Epithelial cell of prostate (primary cell): Measurements from ENCODE around the gene AGAP5.
"Not testable (repeated sequence)": the region's sequence is repeated elsewhere in the genome, so short reads cannot be mapped to it uniquely, and the experiment has no call there.

Experiments used
- DNase-seq: peaks from one replicate; pipeline ENCODE4 v3.0.0-alpha.2; 2011; ENCODE audit warnings: low read depth, low spot score
- H3K27ac ChIP-seq: fragments of 450-650 bp; 2 replicates; pipeline ENCODE4 v1.5.1; 2017; ENCODE audit warnings: mild to moderate bottlenecking

Gene AGAP5

DNA sequence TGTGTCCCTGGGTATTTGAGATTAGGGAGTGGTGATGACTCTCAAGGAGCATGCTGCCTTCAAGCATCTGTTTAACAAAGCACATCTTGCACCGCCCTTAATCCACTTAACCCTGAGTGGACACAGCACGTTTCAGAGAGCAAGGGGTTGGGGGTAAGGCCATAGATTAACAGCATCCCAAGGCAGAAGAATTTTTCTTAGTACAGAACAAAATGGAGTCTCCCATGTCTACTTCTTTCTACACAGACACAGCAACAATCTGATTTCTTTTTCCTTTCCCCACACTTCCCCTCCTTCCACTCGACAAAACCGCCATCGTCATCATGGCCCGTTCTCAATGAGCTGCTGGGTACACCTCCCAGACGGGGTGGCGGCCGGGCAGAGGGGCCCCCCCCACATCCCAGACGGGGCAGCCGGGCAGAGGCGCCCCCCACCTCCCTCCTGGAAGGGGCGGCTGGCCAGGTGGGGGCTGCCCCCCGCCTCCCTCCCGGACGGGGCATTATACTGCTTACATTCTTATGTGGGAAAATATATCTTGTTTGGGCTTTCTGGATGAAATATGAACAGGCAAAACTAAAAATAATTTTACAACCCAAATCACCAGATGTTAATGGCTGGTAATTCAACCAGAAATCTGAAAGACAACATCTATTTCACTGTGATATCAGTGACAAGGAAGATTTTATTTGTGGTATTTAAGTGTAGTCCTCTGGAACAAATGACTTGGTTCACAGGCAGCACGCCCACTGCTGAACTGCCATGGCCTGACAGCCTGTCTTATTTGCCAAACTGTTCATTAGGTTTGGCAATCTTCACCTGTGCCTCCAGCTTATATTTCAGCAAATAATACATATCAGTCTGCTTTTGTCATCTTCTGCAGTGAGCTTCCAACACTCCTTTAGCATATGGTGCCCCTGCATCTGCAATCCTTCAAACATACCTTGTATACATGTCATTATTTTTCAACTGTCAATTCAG lies 17.6 kb upstream of the AGAP5 start:
- DNase-seq, H3K27ac ChIP-seq: not testable (repeated sequence)

DNA sequence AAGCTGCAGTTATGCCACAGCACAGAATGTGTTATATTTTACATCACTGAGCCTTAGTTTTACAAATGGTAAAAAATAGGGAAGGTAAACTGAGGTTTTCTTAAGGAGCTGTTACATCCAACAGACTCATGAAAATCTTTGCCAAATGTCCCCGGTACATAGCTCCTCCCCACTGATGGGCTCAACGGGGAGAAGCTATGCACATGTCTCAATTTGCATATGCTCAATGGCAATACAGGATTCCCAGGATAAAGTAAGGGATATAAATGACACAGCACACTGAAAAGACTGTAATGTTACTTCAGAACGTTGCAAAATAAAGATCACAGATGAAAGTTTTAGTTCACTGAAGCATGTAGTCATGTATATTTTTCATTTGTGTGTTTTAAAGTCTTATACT lies 16.6 kb upstream of the AGAP5 start:
- DNase-seq, H3K27ac ChIP-seq: not testable (repeated sequence)

DNA sequence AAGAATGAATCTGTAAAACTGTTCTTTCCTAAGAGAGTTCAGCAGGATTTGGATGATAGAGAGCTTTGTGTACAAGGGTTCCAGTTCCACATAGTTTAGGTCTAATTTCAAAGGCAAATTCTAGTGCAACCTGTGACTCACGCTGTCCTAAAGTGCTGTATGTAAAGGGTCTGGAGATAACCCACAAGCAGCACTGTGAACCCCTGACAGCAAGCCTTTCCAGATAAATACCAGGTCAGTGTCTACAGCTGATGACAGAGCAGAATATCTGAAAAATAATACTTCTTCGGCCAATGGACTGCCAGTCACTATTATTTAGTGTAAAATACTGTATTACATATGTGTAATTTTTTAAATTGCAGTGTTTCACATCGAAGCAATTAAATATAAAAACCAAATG lies 16.0 kb upstream of the AGAP5 start:
- not testable (repeated sequence) for DNase-seq, H3K27ac ChIP-seq

DNA sequence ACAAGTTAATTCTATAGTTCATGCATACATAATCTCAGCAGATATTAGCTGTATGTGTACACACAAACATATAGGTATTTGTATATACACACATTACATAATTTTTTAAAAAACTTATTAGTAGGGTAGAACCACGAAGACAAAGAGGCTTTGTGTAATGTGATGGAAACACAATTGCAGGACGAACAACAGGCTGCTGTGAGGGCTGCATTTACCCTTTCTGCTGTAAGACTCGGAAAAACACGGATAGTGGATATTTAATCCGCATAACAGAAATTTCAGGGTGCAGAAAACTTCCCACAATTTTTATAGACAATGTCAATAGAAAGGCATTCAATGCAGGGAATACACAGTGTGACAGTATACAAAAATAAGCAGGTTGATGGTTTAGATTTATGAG lies 13.8 kb upstream of the AGAP5 start:
- H3K27ac ChIP-seq: not testable (repeated sequence)

DNA sequence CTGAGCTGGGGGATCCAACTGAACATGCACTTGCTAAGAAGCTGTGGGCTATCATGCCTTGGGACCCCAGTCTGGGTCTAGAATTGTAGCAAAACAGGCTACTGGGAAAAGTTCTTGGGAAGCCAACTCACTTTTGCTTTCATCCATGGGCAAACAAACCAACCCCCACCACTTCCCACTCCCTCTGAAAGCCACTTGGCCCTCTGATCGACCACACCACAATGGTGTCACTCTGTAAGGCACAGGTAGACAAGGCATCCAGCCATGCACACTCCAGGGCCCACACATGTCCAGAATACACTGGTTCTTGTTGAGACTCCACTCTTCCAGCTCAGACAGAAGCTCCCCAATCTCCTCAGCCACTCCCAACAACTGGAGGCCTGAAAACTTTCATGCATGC lies 10.2 kb upstream of the AGAP5 start:
- DNase-seq, H3K27ac ChIP-seq: not testable (repeated sequence)

More for the DNA sequence above, 13.8 kb upstream of the AGAP5 start:
- not testable (repeated sequence) for DNase-seq

DNA sequence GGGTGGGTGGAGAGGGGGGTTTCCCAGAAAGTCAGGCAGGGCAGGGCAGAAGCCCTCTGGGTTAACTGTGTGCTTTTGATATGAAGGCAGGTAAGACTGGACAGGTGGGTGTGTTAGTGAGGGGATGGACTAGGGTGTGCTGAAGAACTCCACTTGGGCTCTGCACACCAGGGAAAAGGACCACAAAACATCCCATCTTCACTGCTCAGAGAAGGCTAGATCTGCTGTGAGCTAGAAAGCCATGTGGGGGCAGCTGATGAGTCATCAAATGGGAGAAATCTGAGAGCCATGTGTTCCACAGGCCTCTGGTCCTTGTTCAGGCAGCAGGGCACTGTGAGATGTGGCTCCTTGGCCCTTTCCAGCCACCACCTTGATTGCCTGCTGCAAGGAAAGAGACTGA lies 9.7 kb upstream of the AGAP5 start:
- not testable (repeated sequence) for H3K27ac ChIP-seq, DNase-seq

DNA sequence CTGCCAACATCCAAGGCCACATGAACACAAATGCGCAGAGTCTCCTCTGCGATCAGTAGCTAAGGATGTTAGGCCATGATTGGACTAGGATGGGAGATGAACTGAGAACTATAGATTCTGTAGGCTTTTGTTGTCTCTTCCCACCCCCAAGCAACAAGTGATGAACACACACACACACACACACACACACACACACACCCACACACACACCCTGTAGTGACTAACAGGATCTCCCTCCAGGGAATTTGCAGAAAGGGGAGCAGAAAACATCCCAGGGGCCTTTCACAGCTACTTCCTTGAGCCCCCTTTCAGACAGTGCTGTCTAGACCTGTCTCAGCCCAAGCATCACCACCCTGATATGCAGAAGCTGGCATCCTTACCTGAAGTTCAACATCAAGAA lies 8.6 kb upstream of the AGAP5 start:
- DNase-seq, H3K27ac ChIP-seq: not testable (repeated sequence)

DNA sequence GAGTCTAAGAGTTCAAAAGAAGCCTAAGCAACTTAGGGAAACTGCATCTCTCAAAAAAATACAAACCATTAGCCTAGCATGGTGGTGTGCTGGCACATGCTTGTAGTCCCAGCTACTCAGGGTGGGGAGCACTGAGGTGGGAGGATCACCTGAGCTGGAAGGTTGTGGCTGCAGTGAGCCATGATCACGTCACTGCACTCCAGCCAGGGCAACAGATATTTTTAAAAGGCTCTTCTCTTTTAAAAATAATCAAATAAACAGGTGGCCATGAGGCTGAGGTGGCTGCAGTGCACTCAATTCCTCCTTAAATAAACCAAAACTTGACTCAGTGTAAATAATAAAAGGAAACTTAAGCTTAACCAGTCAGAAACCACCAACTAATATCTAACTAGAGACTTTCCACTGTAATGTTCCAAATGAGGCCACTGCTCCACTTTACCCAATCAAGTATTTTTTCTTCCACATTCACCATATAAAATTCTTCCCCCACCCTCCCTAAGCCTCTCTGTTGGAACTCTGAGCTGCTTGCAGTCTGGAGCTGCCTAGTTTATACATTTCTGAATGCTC lies 7.7 kb upstream of the AGAP5 start:
- DNase-seq, H3K27ac ChIP-seq: not testable (repeated sequence)

DNA sequence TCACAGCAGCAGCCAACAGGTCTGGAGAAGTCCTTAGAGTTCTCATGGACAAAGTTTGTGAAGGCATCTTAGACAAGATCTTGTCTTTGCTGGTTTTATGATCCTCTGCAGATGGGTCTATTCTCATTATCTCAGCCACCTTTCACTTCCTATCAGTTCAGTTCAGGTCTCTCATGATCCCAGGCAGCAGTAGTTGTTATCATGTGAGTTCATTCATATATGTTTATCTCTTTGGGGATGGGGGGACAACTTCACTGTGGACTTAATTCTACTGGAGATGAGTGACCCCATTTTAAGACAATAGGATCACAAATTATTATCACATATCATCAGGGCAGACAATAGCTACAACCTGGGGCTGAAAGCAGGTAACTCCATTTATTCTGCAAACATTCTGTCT lies 6.0 kb upstream of the AGAP5 start:
- H3K27ac ChIP-seq, DNase-seq: not testable (repeated sequence)

DNA sequence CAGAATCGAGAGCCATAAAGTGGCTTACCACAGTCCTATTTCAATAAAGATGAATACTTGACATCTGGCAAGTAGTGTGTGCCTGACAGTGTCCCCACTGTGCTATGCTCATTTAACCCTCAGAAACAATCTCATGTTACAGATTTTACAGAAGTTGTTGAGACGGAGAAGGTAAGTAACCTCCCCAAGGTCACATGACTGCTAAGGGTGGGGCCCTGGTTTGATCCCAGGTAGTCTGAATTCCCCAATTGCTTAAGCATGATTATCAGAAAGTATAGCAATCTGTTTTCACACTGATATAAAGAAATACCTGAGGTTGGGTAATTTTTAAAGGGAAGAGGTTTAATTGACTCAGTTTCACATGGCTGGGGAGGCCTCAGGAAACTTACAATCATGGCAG lies 910 bp upstream of the AGAP5 start:
- not testable (repeated sequence) for H3K27ac ChIP-seq, DNase-seq

DNA sequence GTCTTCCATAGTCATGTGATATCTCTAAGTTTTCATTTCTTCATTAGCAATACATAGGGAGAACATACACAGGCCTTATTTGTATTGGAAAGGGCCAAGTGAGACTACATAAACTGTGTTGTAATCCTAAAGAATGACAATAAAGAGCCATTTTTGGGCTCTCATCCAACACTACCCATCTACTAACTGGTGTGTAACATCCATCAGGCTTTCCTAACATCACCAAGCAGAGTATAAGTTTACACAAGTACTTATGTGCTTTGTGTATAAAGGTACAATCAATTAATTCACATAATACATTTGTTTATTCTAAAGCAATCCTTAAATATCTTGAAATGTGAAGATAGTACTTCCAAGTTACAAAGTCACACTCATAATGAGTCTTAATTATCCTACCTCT lies 2.6 kb downstream of the AGAP5 start:
- H3K27ac ChIP-seq, DNase-seq: not testable (repeated sequence)

DNA sequence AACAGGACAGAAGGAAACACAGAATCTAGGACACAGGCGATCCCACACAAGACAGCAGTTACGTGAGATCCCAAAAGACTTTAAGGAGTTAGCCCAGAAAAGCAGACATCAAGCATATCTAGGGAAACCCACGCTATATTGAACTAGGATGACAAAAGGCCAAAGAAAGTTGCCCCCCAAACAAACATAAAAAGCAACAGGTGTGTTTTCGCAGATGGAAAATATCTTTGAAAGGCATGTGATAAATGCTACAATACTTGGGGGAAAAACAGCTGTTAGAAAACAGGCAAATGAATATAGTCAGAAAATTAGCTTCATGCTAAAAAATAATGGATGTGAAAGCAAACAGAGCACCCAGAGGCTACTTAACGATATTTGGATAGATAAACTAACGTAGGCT lies 7.2 kb downstream of the AGAP5 start:
- not testable (repeated sequence) for DNase-seq

DNA sequence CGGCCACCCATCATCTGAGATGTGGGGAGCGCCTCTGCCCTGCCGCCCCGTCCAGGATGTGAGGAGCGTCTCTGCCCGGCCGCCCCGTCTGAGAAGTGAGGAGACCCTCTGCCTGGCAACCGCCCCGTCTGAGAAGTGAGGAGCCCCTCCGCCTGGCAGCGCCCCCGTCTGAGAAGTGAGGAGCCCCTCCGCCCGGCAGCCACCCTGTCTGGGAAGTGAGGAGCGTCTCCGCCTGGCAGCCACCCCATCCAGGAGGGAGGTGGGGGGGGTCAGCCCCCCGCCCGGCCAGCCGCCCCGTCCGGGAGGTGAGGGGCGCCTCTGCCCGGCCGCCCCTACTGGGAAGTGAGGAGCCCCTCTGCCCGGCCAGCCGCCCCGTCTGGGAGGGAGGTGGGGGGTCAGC lies 8.3 kb downstream of the AGAP5 start:
- not testable (repeated sequence) for DNase-seq, H3K27ac ChIP-seq

More for the DNA sequence above, 7.2 kb downstream of the AGAP5 start:
- not testable (repeated sequence) for H3K27ac ChIP-seq

DNA sequence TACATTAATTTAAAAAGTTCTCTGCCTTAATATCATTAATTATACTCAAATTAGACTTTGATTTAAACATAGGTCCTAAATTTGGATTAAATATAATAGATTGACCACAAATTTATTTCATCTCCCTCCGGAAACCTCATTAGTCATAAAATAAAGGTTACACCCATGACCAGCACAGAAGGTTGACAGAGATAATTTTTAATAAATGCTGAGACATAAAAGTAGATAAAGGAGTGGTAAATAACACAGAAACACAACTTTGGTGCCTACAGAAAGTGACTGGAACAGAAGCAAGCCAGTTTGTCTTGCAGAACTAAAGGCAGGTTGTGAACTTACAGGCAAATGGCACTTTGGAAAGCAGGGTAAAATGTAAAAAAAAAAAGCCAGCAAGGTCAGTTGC lies 10.3 kb downstream of the AGAP5 start:
- not testable (repeated sequence) for H3K27ac ChIP-seq, DNase-seq

DNA sequence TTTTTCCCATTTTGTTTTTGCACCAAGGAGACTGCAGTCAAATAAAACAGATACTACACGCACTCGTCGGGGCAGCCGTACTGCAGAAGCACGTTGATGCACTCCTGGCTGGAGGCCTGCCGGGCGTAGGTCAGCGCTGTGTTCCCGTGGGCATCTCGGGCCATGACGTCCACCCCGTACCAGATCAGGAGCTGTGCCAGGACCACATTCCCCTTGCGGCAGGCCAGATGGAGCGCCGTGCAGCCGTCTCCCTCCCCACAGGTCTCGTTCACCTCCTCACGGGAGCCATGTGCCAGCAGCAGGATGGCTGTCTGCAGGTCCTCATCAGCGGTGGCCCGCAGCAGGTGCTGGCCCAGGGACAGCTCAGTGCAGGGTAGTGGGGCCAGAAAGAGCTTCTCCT lies 23.4 kb downstream of the AGAP5 start:
- not testable (repeated sequence) for H3K27ac ChIP-seq, DNase-seq

DNA sequence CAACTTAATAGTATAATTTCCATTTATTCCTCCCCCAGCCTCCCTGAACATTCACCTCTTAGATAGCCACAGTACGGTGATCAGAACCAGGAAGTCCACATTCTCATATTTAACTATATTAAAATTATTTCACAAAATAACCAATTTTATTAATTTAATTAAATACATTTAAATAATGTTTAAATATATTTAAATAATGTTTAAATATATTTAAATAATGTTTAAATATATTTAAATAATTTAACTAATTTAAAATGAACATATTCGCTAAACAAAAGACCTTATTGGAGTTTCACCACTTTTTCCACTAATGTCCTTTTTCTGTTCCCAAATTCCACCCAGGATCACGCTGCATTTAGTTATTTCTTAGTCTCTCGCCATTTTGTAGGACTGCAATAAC lies 29.5 kb downstream of the AGAP5 start:
- DNase-seq, H3K27ac ChIP-seq: not testable (repeated sequence)

DNA sequence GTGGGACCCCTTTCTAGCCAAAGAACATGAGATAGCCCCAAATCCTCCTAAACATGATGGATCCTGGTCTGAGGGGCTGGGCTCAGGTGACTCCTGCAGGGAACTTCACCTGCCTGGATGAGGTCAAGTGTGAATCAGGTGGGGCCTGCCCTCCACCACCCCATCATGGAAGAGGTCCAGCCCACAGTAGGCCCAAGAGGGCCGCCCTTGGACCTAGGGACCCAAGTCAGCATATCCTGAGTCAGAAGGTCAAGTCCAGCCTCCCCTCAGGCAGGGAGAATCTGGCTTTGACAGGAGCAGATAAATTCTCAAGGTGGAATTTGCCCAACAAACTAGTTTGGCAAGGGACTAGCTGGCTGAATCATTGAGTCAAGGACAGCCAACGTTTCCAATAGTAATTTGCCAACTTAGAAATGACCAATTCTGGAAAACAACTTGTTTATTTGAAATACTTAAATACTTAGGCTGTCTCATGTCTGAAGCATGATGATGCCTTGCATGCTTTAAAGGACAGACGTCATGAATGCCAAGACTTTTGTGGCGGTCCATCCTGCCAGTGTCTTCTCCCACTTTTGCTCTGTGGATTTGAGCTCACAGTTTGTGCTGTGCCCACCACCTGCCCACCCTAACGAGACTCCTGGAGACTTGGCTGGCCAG lies 31.6 kb downstream of the AGAP5 start:
- not testable (repeated sequence) for DNase-seq, H3K27ac ChIP-seq

DNA sequence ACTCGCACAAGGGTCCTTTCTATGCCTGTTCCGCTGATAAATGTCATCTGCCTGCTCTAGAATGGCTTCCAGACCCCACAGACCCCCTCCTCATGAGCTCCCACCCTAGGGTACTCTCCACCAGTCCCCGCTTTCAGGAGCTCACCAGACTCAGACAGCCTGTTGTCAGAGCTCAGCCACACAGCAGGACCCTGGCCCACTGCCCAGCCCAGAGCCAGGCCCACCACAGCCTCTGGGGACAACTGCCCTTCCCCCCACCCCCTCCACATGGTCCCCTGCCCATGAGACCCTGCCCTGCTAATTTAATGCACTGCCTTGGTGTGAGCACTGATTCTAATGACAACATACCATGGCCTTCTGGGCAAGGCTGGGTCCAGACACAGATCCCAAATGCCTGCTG lies 32.3 kb downstream of the AGAP5 start:
- not testable (repeated sequence) for DNase-seq, H3K27ac ChIP-seq

DNA sequence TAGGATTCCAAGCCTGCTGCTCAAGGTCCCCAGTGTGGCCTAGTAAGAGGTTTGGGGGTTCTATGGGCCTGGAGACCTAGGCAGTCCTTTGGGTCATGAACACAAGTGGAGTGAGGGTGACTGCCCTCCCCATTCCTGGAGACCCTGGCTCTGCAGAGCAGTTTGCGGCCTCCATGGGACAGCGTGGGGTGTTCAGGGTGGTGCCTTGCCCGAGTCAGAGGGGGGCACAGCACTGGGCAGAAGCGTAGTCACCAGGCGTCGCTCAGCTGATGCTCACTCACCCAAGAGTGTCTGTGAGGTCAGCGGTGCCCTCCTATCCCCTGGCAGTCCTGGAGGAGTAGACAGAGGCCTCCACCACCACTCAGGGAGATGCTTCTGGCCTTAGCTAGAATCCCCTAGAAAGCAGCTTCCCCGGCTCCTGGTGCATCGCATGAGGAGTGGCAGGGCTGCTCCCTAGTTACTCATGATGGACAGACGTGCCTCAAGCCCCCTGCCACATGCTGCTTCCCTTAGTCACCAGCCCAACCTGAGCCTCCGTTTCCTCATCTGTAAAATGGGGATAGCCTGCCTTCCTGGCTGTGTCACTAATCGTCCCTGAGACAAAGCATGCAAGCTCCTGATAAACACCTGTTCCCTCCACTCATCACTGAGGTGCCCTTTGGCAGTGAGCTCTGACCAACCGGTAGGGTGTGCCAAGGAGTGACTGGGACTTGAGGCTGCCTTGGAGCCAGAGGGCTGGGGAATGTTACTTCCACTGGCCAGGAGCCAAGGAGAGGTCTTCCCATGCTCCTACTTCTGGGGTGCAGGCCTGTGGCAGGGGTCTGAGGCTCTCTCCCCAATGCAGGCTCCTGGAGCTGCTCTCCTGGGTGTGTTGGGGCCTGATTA lies 33.5 kb downstream of the AGAP5 start:
- not testable (repeated sequence) for H3K27ac ChIP-seq, DNase-seq

DNA sequence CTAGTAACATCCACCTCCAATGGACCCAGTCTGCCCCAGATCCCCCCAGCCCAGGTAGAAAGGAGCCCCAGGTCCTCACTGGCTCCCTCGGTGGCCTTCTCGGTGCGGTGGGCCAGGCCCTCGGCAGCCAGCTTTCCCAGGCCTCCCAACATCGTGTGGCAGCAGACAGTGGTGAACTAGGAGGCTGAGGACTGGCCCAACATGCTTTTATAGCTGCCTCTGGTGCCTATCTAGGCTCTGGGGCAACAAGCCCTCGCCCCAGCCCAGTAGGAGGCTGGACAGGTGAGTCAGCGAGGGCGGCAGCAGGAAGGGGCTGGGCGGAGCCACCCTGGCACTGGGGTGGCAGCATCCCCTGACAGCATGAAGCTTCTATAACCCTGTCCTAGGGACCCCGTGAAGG lies 34.3 kb downstream of the AGAP5 start:
- not testable (repeated sequence) for H3K27ac ChIP-seq, DNase-seq
